OCI-LY7 (cell line): Measurements from ENCODE around the gene F7. TPM values are rescaled to one million over a fixed set of nuclear protein-coding genes. Genes with fewer than 3 reads are reported as not detected.

Experiments
- BruUV-seq: library from RNA; stranded (reverse); fragments of 400-500 nt; replicated peaks from 2 replicates; lab custom pipeline; 2021; lab: Mats Ljungman, UMichigan
- CTCF ChIA-PET: fragments of 300-600 bp; sonication (Branson Sonifier 250); formaldehyde crosslinking; loops from one replicate; lab custom pipeline; 2022; ENCODE audit warnings: antibody characterized with exemption; ENCODE audit not compliant: unreplicated experiment; lab: Charles Lee
- POLR2A ChIA-PET: fragments of 300-600 bp; sonication (Branson Sonifier 250); formaldehyde crosslinking; loops from one replicate; lab custom pipeline; 2022; ENCODE audit warnings: antibody characterized with exemption; lab: Charles Lee
- DNase-seq: peaks from one replicate; pipeline ENCODE4 v3.0.0-alpha.2; 2015; ENCODE audit warnings: low spot score
- H2AFZ ChIP-seq: fragments of 200-600 bp; sonication (generic), shearing (Covaris generic); 2 replicates; pipeline ENCODE4 v1.6.1; 2014; ENCODE audit warnings: mild to moderate bottlenecking, antibody characterized with exemption, low read length, moderate library complexity
- H3K27ac ChIP-seq: fragments of 200-600 bp; sonication (generic); 2 replicates; pipeline ENCODE4 v1.5.1; 2014; ENCODE audit warnings: mixed run types, low read depth, mild to moderate bottlenecking, moderate library complexity, low read length, inconsistent platforms; ENCODE audit not compliant: poor library complexity, severe bottlenecking
- H3K36me3 ChIP-seq: fragments of 200-600 bp; sonication (generic); 2 replicates; pipeline ENCODE4 v1.6.1; 2014; ENCODE audit warnings: mild to moderate bottlenecking, antibody characterized with exemption, low read length, moderate library complexity, mixed read lengths; ENCODE audit not compliant: insufficient read depth
- H3K4me1 ChIP-seq: fragments of 200-600 bp; sonication (generic); 2 replicates; pipeline ENCODE4 v1.5.1; 2014; ENCODE audit warnings: mild to moderate bottlenecking, low read length; ENCODE audit not compliant: insufficient read depth, poor library complexity, severe bottlenecking
- H3K4me2 ChIP-seq: fragments of 200-600 bp; sonication (generic); 2 replicates; pipeline ENCODE4 v1.6.1; 2014; ENCODE audit warnings: mild to moderate bottlenecking, low read length
- H3K4me3 ChIP-seq: fragments of 200-600 bp; sonication (generic); 2 replicates; pipeline ENCODE4 v1.5.1; 2014; ENCODE audit warnings: mild to moderate bottlenecking, low read depth, low read length; ENCODE audit not compliant: poor library complexity, severe bottlenecking
- H3K79me2 ChIP-seq: fragments of 200-600 bp; sonication (generic); 2 replicates; pipeline ENCODE4 v1.6.1; 2016; ENCODE audit warnings: low read depth, mild to moderate bottlenecking, low read length, moderate library complexity, mixed read lengths; ENCODE audit not compliant: insufficient read depth
- H3K9me2 ChIP-seq: fragments of 200-600 bp; sonication (generic); 2 replicates; pipeline ENCODE4 v1.6.1; 2016; ENCODE audit warnings: mild to moderate bottlenecking, low read length, mixed read lengths; ENCODE audit not compliant: insufficient read depth
- H3K9me3 ChIP-seq: fragments of 200-600 bp; sonication (generic); 2 replicates; pipeline ENCODE4 v1.6.1; 2014; ENCODE audit warnings: mild to moderate bottlenecking, mixed run types, low read length, mixed read lengths
- H4K20me1 ChIP-seq: fragments of 200-600 bp; sonication (generic); 2 replicates; pipeline ENCODE4 v1.6.1; 2014; ENCODE audit warnings: mild to moderate bottlenecking, antibody characterized with exemption, low read length, moderate library complexity, mixed read lengths; ENCODE audit not compliant: insufficient read depth
- EZH2phosphoT487 ChIP-seq: fragments of 200-600 bp; sonication (generic); IDR thresholded peaks from 2 replicates; pipeline ENCODE4 v1.6.1; 2018; ENCODE audit warnings: low read depth, borderline replicate concordance, mild to moderate bottlenecking, mixed run types, antibody characterized with exemption, low read length, moderate library complexity, mixed read lengths
- intact Hi-C: fragments of 100-400 bp; cut with micrococcal nuclease; formaldehyde crosslinking; loops from one replicate; pipeline ENCODE4 v1.10.0; 2022; ENCODE audit not compliant: unreplicated experiment
- total RNA-seq, 2 experiments: library from RNA; depleted of rRNA in 1 of 2; stranded (reverse); fragments of >200 nt in 1 of 2; shearing (Covaris generic) in 1 of 2; gene quantifications; 2 replicates each; pipeline ENCODE4 v1.2.3, GENCODE V29; 2014 to 2022
- TF ChIP-seq, protein P1 (sequence below): fragments of 200-600 bp; sonication (generic); conservative IDR thresholded peaks from 2 replicates; pipeline ENCODE4 v1.5.1; 2014; ENCODE audit warnings: mild to moderate bottlenecking, antibody characterized with exemption, low read length, moderate library complexity, mixed read lengths

The F7 gene
- total RNA-seq, 2 experiments from 2014 or later = not detected

GRCh38 chr13:113162783-113163685 is 57.4 kb downstream of the F7 start:
- intact Hi-C loops = no loop called here
- Histone ChIP-seq H2AFZ (no peak overlapping the region), H3K9me2 (no peaks in the 10 kb centered on the region), H3K4me2 (no peak overlapping the region), H3K27ac (no peak overlapping the region), H3K36me3 (no peaks in the 10 kb centered on the region), H3K9me3 (no peaks in the 10 kb centered on the region), H3K4me3 (no peak overlapping the region), H4K20me1 (no peaks in the 10 kb centered on the region), H3K79me2 (no peaks in the 10 kb centered on the region), H3K4me1 (no peaks in the 10 kb centered on the region)
- CTCF ChIA-PET = no interaction called here
- BruUV-seq = no TSS peak
- POLR2A ChIA-PET = no interaction called here
- TF ChIP-seq, protein P1, sequence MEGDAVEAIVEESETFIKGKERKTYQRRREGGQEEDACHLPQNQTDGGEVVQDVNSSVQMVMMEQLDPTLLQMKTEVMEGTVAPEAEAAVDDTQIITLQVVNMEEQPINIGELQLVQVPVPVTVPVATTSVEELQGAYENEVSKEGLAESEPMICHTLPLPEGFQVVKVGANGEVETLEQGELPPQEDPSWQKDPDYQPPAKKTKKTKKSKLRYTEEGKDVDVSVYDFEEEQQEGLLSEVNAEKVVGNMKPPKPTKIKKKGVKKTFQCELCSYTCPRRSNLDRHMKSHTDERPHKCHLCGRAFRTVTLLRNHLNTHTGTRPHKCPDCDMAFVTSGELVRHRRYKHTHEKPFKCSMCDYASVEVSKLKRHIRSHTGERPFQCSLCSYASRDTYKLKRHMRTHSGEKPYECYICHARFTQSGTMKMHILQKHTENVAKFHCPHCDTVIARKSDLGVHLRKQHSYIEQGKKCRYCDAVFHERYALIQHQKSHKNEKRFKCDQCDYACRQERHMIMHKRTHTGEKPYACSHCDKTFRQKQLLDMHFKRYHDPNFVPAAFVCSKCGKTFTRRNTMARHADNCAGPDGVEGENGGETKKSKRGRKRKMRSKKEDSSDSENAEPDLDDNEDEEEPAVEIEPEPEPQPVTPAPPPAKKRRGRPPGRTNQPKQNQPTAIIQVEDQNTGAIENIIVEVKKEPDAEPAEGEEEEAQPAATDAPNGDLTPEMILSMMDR = no peak
- no peak for TF ChIP-seq EZH2phosphoT487
- no peak for DNase-seq

DNA sequence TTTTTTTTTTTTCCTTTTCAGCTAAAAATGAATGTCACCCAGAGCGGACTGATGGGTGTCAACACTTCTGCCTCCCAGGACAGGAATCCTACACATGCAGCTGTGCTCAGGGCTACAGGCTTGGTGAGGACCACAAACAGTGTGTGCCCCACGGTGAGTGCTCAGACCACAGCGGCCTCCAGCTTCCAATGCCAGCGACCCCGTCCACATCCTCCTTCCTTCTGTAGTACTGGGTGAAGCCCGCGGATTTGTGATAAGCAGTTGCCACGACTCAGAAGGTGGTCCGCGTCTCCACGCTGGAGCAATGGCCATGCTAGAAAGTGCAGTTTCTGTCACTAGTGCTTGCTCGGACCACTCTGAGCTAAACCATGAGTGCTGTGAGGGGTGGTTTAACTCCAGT is 58.9 kb downstream of the F7 start:
- no TSS peak for BruUV-seq
- Histone ChIP-seq H4K20me1 (no peaks in the 10 kb centered on the region), H3K36me3 (no peaks in the 10 kb centered on the region), H3K4me3 (no peak overlapping the region), H3K4me1 (no peaks in the 10 kb centered on the region), H3K4me2 (no peak overlapping the region), H3K9me3 (no peaks in the 10 kb centered on the region), H2AFZ (no peak overlapping the region), H3K79me2 (no peaks in the 10 kb centered on the region), H3K27ac (no peak overlapping the region), H3K9me2 (no peaks in the 10 kb centered on the region)
- intact Hi-C loops = no loop called here
- TF ChIP-seq EZH2phosphoT487 = no peak
- TF ChIP-seq, protein P1 = no peak
- ChIA-PET POLR2A (no interaction called here), CTCF (no interaction called here)
- DNase-seq = no peak

DNA sequence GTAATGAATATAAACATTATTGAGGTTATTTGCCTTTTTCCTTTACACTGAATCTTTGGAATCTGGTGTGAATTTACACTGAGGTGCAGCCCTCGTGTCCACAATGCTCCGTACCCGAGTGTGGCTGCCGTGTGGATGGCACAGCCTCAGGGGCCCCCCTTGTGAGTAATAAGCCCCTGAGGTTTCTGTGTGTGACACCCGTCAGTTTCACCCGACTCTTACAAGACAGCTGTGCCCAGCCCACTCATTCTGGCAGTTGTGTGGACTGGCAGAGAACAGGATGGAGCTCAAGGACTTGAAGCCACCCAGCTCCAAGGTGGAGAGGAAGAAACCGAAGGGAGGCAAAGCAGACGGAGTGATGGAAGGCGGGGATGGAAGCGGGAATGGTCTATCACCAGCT is 60.7 kb downstream of the F7 start:
- Histone ChIP-seq H3K4me3 (no peak overlapping the region), H3K9me2 (no peaks in the 10 kb centered on the region), H3K36me3 (no peaks in the 10 kb centered on the region), H2AFZ (no peak overlapping the region), H3K4me2 (no peak overlapping the region), H3K27ac (no peak overlapping the region), H3K79me2 (no peaks in the 10 kb centered on the region), H3K9me3 (no peaks in the 10 kb centered on the region), H4K20me1 (no peaks in the 10 kb centered on the region), H3K4me1 (no peaks in the 10 kb centered on the region)
- TF ChIP-seq EZH2phosphoT487 = no peak
- TF ChIP-seq, protein P1 = no peak
- intact Hi-C loops = no loop called here
- no TSS peak for BruUV-seq
- CTCF ChIA-PET = no interaction called here
- POLR2A ChIA-PET = no interaction called here
- no peak for DNase-seq
